Neural progenitor cell (in vitro differentiated cells): Measurements from ENCODE around the gene RPH3AL.

Experiments used
- EZH2phosphoT487 ChIP-seq: fragments of 200-600 bp; sonication (generic); IDR thresholded peaks from 2 replicates; pipeline ENCODE4 v1.6.1; 2017; ENCODE audit warnings: antibody characterized with exemption
- TF ChIP-seq, protein P1 (sequence below): fragments of 200-600 bp; sonication (generic); IDR thresholded peaks from 2 replicates; pipeline ENCODE4 v1.5.1; 2017; ENCODE audit warnings: antibody characterized with exemption, mild to moderate bottlenecking

DNA sequence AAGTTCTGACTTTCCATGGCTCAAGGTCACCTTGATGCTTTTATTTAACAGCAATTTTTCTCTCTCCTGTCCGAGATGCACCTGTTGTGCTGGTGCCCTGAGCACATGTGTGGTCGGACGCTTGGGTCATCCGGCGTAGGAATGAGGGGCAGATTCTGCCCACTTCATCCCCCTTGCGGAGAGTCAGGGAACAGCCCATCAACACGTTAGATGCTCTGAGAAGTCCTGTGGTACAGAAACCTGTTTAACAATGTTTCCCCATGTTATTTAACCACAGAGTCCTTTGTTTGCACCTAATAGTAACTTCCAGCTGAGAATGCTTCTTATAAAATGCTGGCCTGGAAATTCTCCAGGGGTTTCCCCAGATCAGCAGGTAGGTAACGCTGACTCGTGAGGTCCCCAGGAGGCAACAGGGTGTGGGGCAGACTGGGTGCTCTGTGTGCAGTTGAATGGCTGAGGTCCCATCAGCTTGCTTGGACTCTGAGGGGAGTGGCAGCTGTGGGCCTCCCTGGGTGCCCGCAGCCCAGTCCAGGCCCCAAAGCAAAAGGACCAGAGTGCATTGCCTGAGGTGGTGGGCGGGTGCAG is 189.0 kb downstream of the RPH3AL start:
- TF ChIP-seq, protein P1, sequence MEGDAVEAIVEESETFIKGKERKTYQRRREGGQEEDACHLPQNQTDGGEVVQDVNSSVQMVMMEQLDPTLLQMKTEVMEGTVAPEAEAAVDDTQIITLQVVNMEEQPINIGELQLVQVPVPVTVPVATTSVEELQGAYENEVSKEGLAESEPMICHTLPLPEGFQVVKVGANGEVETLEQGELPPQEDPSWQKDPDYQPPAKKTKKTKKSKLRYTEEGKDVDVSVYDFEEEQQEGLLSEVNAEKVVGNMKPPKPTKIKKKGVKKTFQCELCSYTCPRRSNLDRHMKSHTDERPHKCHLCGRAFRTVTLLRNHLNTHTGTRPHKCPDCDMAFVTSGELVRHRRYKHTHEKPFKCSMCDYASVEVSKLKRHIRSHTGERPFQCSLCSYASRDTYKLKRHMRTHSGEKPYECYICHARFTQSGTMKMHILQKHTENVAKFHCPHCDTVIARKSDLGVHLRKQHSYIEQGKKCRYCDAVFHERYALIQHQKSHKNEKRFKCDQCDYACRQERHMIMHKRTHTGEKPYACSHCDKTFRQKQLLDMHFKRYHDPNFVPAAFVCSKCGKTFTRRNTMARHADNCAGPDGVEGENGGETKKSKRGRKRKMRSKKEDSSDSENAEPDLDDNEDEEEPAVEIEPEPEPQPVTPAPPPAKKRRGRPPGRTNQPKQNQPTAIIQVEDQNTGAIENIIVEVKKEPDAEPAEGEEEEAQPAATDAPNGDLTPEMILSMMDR = peak; percentile 52
- TF ChIP-seq EZH2phosphoT487 = no peak
